Loucy (cell line): ENCODE data around the gene TMEM134.

ENCODE experiments used
- H2AFZ ChIP-seq: fragments of 200-600 bp; sonication (generic); 2 replicates; pipeline ENCODE4 v1.6.0; 2016; ENCODE audit warnings: antibody characterized with exemption, mild to moderate bottlenecking, low read length, moderate library complexity
- H3F3A ChIP-seq: fragments of 200-600 bp; 2 replicates; pipeline ENCODE4 v1.6.0; 2016; ENCODE audit warnings: antibody characterized with exemption, low read depth, mild to moderate bottlenecking
- H3K27me3 ChIP-seq: fragments of 200-600 bp; sonication (generic); 2 replicates; pipeline ENCODE4 v1.6.1; 2014; ENCODE audit warnings: low read length, mild to moderate bottlenecking; ENCODE audit not compliant: insufficient read depth, poor library complexity, severe bottlenecking
- H3K36me3 ChIP-seq: fragments of 200-600 bp; sonication (generic); 2 replicates; pipeline ENCODE4 v1.6.1; 2016; ENCODE audit warnings: low read length; ENCODE audit not compliant: insufficient read depth
- H3K4me1 ChIP-seq: fragments of 200-600 bp; sonication (generic); 2 replicates; pipeline ENCODE4 v1.5.1; 2014; ENCODE audit warnings: low read length, mild to moderate bottlenecking; ENCODE audit not compliant: insufficient read depth, poor library complexity, severe bottlenecking
- H3K4me2 ChIP-seq: fragments of 200-600 bp; sonication (generic); 2 replicates; pipeline ENCODE4 v1.6.0; 2014; ENCODE audit warnings: antibody characterized with exemption, low read length, low read depth, mild to moderate bottlenecking; ENCODE audit not compliant: poor library complexity, severe bottlenecking
- H3K4me3 ChIP-seq: fragments of 200-600 bp; sonication (generic); 2 replicates; pipeline ENCODE4 v1.5.1; 2014; ENCODE audit warnings: low read length, mild to moderate bottlenecking, mixed read lengths; ENCODE audit not compliant: poor library complexity, severe bottlenecking
- H3K79me2 ChIP-seq: fragments of 200-600 bp; sonication (generic); 2 replicates; pipeline ENCODE4 v1.6.1; 2014; ENCODE audit warnings: low read length; ENCODE audit not compliant: insufficient read depth
- H3K9ac ChIP-seq: fragments of 200-600 bp; sonication (generic); 2 replicates; pipeline ENCODE4 v1.6.0; 2014; ENCODE audit warnings: mild to moderate bottlenecking, low read depth, low read length, moderate library complexity; ENCODE audit not compliant: poor library complexity, severe bottlenecking
- H3K9me2 ChIP-seq: fragments of 200-600 bp; sonication (generic); replicated peaks from 2 replicates; pipeline ENCODE4 v1.6.1; 2016; ENCODE audit warnings: low read depth, low read length, mixed read lengths
- H3K9me3 ChIP-seq: fragments of 200-600 bp; sonication (generic); 2 replicates; pipeline ENCODE4 v1.6.1; 2014; ENCODE audit warnings: mild to moderate bottlenecking, antibody characterized with exemption, low read length, low read depth; ENCODE audit not compliant: insufficient read depth
- H4K20me1 ChIP-seq: fragments of 200-600 bp; sonication (generic); 2 replicates; pipeline ENCODE4 v1.6.0; 2014; ENCODE audit warnings: antibody characterized with exemption, low read length, mild to moderate bottlenecking; ENCODE audit not compliant: insufficient read depth, poor library complexity, severe bottlenecking
- EZH2phosphoT487 ChIP-seq: fragments of 200-600 bp; IDR thresholded peaks from 2 replicates; pipeline ENCODE4 v1.6.1; 2018; ENCODE audit warnings: antibody characterized with exemption, mild to moderate bottlenecking, moderate library complexity, borderline replicate concordance
- TF ChIP-seq, protein P1 (sequence below): fragments of 200-600 bp; sonication (generic); conservative IDR thresholded peaks from 2 replicates; pipeline ENCODE4 v1.5.1; 2014; ENCODE audit warnings: mild to moderate bottlenecking, antibody characterized with exemption, low read length

The TMEM134 gene

DNA sequence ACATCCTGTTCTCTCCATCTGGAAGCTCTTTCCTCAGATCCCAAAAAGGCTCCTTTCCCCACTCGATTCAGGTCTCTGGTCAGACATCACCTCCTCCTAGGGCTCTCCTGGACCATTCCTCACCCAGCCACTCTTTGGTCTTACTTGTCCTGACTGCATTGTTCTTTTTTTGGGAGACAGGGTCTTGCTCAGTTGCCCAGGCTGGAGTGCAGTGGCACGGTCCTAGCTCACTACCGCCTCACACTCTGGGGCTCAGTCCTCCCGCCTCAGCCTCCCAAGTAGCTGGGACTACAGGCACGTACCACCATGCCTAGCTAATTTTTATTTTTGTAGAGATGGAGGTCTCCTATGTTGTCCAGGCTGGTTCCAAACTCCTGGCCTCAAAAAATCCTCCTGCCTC is 23.5 kb downstream of the TMEM134 start:
- H3K9me2 ChIP-seq = no peaks in the 10 kb centered on the region
- no peak for TF ChIP-seq EZH2phosphoT487
- TF ChIP-seq, protein P1, sequence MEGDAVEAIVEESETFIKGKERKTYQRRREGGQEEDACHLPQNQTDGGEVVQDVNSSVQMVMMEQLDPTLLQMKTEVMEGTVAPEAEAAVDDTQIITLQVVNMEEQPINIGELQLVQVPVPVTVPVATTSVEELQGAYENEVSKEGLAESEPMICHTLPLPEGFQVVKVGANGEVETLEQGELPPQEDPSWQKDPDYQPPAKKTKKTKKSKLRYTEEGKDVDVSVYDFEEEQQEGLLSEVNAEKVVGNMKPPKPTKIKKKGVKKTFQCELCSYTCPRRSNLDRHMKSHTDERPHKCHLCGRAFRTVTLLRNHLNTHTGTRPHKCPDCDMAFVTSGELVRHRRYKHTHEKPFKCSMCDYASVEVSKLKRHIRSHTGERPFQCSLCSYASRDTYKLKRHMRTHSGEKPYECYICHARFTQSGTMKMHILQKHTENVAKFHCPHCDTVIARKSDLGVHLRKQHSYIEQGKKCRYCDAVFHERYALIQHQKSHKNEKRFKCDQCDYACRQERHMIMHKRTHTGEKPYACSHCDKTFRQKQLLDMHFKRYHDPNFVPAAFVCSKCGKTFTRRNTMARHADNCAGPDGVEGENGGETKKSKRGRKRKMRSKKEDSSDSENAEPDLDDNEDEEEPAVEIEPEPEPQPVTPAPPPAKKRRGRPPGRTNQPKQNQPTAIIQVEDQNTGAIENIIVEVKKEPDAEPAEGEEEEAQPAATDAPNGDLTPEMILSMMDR = no peak
- H3K27me3 ChIP-seq = no peaks in the 10 kb centered on the region
- no peak overlapping the region for H3K4me2 ChIP-seq
- no peaks in the 10 kb centered on the region for H3K79me2 ChIP-seq
- H4K20me1 ChIP-seq = no peaks in the 10 kb centered on the region
- H3K9ac ChIP-seq = no peak overlapping the region
- H2AFZ ChIP-seq = no peak overlapping the region
- no peaks in the 10 kb centered on the region for H3K36me3 ChIP-seq
- no peaks in the 10 kb centered on the region for H3K9me3 ChIP-seq
- H3F3A ChIP-seq = no peaks in the 10 kb centered on the region
- H3K4me1 ChIP-seq = no peaks in the 10 kb centered on the region
- no peak overlapping the region for H3K4me3 ChIP-seq

DNA sequence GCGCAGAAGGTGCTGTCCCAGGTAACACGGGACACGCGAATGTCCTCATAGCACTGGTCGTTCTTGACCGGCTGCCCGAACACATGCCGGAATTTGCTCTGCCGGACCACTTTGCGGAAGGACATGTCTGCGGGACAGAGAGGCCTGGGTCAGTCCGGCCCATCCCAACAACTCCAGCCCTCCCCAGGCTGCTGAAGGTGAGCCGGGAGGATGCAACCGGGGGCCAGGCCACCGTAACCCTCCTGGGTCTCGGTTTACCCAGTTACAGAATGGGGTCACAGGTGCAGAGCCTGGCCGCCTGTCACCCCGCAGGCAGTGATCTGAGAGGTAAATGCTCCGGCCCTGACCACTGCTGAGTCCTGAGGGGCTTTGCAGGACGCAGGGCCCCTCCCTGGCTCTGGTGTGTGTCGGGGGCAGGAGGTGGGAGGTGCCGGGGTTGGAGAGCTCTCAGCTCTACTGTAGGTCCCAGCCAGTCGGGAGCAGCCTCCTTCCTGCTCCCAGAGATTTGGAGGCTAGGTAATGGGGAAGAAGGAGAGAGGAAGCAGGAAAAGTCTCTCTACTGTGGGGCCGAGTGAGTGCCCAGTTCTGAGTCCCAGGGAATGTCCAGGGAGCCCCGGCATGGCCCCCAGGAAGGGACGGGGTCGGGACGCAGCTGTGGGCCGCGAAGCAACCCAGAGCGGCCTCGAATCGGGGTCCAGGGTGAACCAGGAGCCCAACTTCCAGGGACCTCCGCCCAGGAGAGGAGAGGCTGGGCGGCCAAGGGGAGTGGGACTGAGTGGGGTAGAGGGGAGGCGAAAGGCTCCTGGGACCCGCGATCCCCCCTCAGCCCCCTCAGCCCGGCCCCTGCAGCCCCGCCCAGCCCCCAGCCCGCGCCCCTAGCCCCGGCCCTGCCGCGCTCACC is 26.3 kb downstream of the TMEM134 start:
- H3F3A ChIP-seq = no peaks in the 10 kb centered on the region
- H3K4me1 ChIP-seq = peaks cover 20% of the 10 kb centered on the region
- no peak overlapping the region for H3K4me2 ChIP-seq
- H4K20me1 ChIP-seq = no peaks in the 10 kb centered on the region
- no peaks in the 10 kb centered on the region for H3K36me3 ChIP-seq
- peaks cover 25% of the 10 kb centered on the region for H3K79me2 ChIP-seq
- no peak overlapping the region for H2AFZ ChIP-seq
- H3K9me2 ChIP-seq = no peaks in the 10 kb centered on the region
- H3K9me3 ChIP-seq = no peaks in the 10 kb centered on the region
- TF ChIP-seq, protein P1 = no peak
- no peak for TF ChIP-seq EZH2phosphoT487
- H3K9ac ChIP-seq = no peak overlapping the region
- H3K27me3 ChIP-seq = no peaks in the 10 kb centered on the region
- H3K4me3 ChIP-seq = no peak overlapping the region

DNA sequence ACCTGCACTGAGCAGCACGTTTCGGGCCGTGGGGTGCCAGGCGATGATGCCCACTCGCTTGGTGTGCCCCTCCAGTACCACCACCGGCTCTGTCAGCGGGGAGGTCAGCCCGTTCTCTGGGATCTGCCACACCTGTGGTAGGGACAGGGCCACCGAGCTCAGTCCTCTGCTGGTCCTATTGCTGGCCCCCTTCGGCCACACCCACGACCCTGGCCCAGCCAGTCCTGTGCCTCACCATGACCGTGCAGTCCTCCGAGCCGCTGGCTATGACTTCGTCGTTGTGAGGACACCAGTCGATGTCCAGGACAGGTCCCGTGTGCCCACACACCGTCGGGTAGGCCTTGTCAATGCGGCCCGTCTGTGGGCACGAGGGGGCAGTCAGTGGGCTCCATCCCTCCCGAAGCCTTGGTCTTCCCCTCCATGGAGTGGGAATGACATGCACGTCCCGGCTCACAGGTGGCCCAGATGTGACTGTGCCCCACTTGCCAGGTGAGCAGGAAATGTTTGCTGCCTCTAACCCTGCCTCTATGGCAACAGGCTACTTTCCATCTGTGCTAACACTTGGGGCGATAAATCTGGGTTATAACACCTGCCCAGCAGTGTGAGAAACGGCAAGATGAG is 27.2 kb downstream of the TMEM134 start:
- peaks cover 34% of the 10 kb centered on the region for H3K79me2 ChIP-seq
- H2AFZ ChIP-seq = no peak overlapping the region
- H3K4me1 ChIP-seq = peaks cover 21% of the 10 kb centered on the region
- no peaks in the 10 kb centered on the region for H3K36me3 ChIP-seq
- no peaks in the 10 kb centered on the region for H3K9me2 ChIP-seq
- no peak overlapping the region for H3K4me3 ChIP-seq
- H3K9me3 ChIP-seq = no peaks in the 10 kb centered on the region
- no peaks in the 10 kb centered on the region for H4K20me1 ChIP-seq
- no peak overlapping the region for H3K4me2 ChIP-seq
- no peaks in the 10 kb centered on the region for H3F3A ChIP-seq
- TF ChIP-seq EZH2phosphoT487 = no peak
- TF ChIP-seq, protein P1 = no peak
- H3K27me3 ChIP-seq = no peaks in the 10 kb centered on the region
- no peak overlapping the region for H3K9ac ChIP-seq
